NCI-H128 (cell line): ENCODE data around the gene TOX2.

Experiments
- DNase-seq: peaks from one replicate; lab custom pipeline; 2025; ENCODE audit not compliant: unreplicated experiment; lab: John Stamatoyannopoulos, UW

Gene TOX2

GRCh38 chr20:43974695-43975094 is 60.0 kb downstream of the TOX2 start:
- DNase-seq = no peak

- DNase-seq = no peak
These were observed 60.6 kb downstream of the TOX2 start for GRCh38 chr20:43975096-43975768.

- no peak for DNase-seq
These were observed 61.9 kb downstream of the TOX2 start for GRCh38 chr20:43976547-43976946.

- no peak for DNase-seq
These were observed 62.6 kb downstream of the TOX2 start for GRCh38 chr20:43977252-43977651.

GRCh38 chr20:43977962-43978361 is 63.3 kb downstream of the TOX2 start:
- DNase-seq = no peak

- no peak for DNase-seq
These were observed 65.0 kb downstream of the TOX2 start for GRCh38 chr20:43979576-43980105.

GRCh38 chr20:43981540-43981939 is 66.9 kb downstream of the TOX2 start:
- no peak for DNase-seq

- DNase-seq = no peak
These were observed 67.4 kb downstream of the TOX2 start for GRCh38 chr20:43982016-43982415.

- DNase-seq = no peak
These were observed 68.2 kb downstream of the TOX2 start for GRCh38 chr20:43982886-43983285.

- DNase-seq = no peak
These were observed 68.7 kb downstream of the TOX2 start for GRCh38 chr20:43983359-43983758.

GRCh38 chr20:43983904-43984361 is 69.3 kb downstream of the TOX2 start:
- DNase-seq = no peak

GRCh38 chr20:43984587-43984986 is 69.9 kb downstream of the TOX2 start:
- DNase-seq = no peak

GRCh38 chr20:43985121-43985520 is 70.5 kb downstream of the TOX2 start:
- DNase-seq = no peak

- no peak for DNase-seq
These were observed 71.1 kb downstream of the TOX2 start for GRCh38 chr20:43985608-43986316.

GRCh38 chr20:43987018-43987417 is 72.4 kb downstream of the TOX2 start:
- DNase-seq = no peak

- no peak for DNase-seq
These were observed 72.9 kb downstream of the TOX2 start for GRCh38 chr20:43987531-43987930.

- no peak for DNase-seq
These were observed 73.8 kb downstream of the TOX2 start for GRCh38 chr20:43988451-43988850.

GRCh38 chr20:43988867-43989266 is 74.2 kb downstream of the TOX2 start:
- no peak for DNase-seq

- no peak for DNase-seq
These were observed 76.6 kb downstream of the TOX2 start for GRCh38 chr20:43991261-43991660.

- no peak for DNase-seq
These were observed 77.3 kb downstream of the TOX2 start for GRCh38 chr20:43991982-43992381.

- no peak for DNase-seq
These were observed 78.2 kb downstream of the TOX2 start for GRCh38 chr20:43992885-43993284.

- no peak for DNase-seq
These were observed 78.9 kb downstream of the TOX2 start for GRCh38 chr20:43993560-43993959.
